ENCODE results near the gene OR6B2. TPM values are rescaled to one million over a fixed set of nuclear protein-coding genes. Genes with fewer than 3 reads are reported as not detected.

OR6B2 gene
- total RNA-seq = not detected
- polyA plus RNA-seq = not detected
- long read RNA-seq, donor 1 = 0 reads
- long read RNA-seq, donor 2 = 0 reads
- long read RNA-seq, donor 3 = 0 reads
- long read RNA-seq, donor 4 = 0 reads
- long read RNA-seq, donor 5 = 0 reads

DNA sequence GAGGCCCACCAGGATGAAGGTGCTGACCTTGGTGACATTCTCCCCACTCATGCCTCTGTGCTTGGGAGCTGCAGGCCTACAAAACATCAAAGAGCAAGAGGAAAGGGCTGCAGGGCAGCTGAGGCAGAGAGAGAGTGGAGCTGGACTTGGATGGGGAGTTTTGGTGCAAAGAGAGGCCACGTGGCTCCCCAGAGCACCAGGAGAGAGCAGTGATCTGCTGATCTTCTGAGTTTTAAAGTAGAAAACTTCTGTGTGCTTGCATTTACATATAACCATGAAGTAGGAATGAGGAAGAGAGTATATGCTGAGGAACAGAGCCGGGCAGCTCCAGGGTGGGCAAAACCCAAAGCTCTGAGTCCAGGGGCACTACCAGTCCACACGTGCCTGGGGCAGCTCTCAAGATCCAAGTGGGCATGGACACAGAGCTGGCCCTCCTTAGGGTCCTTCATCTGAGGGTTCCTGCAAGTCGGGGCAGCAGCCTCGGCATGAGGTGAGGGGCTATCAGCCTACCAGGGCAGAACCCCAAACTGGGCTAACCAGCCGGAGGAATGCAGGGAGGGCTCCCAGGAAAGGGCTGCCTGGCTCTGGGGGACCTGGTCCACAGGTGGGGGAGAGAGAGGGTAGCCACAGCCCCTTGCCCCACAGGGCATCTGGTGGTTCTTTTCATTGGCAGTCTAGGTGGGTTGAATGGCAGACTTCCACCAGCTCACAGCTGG lies at the start of gene OR6B2:
OR6B2 (minus strand) TSS at position 51 of the 716 bp plus-strand sequence; CDS start at position 51, 0 bp downstream.
- no peak within 1 kb of the TSS for H3K27ac ChIP-seq (ENCODE audit: low read depth in 1 of 2, low read length in 1 of 2)
- H3K9me3 ChIP-seq (ENCODE audit: control insufficient read depth in 4 of 4, insufficient read depth in 3 of 4, low read length in 3 of 4) = no peaks in the 10 kb centered on the region
- WGBS, 2 donors = 68 to 77% methylated on average over 6 of the region's 6 CpGs
- H3K4me1 ChIP-seq (ENCODE audit: control insufficient read depth in 5 of 5, insufficient read depth in 5 of 5, low read length in 5 of 5) = no peaks in the 10 kb centered on the region
- ATAC-seq (ENCODE audit: insufficient read depth, low FRiP score) = no peak
- DNase-seq = no peak
- TF ChIP-seq, protein P1, sequence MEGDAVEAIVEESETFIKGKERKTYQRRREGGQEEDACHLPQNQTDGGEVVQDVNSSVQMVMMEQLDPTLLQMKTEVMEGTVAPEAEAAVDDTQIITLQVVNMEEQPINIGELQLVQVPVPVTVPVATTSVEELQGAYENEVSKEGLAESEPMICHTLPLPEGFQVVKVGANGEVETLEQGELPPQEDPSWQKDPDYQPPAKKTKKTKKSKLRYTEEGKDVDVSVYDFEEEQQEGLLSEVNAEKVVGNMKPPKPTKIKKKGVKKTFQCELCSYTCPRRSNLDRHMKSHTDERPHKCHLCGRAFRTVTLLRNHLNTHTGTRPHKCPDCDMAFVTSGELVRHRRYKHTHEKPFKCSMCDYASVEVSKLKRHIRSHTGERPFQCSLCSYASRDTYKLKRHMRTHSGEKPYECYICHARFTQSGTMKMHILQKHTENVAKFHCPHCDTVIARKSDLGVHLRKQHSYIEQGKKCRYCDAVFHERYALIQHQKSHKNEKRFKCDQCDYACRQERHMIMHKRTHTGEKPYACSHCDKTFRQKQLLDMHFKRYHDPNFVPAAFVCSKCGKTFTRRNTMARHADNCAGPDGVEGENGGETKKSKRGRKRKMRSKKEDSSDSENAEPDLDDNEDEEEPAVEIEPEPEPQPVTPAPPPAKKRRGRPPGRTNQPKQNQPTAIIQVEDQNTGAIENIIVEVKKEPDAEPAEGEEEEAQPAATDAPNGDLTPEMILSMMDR (IDR thresholded peaks at IDR 0.05; ENCODE audit: control extremely low read depth, extremely low read depth) = no peak
- no peak within 1 kb of the TSS for H3K4me3 ChIP-seq
- H3K27me3 ChIP-seq (ENCODE audit: control insufficient read depth in 3 of 3, insufficient read depth in 3 of 3, low read length in 2 of 3) = no peaks in the 10 kb centered on the region
- no peaks in the 10 kb centered on the region for H3K36me3 ChIP-seq (ENCODE audit: control insufficient read depth in 4 of 4, insufficient read depth in 4 of 4, low read length in 4 of 4)
- H3K9ac ChIP-seq (ENCODE audit: insufficient read depth in 1 of 2, low read length in 2 of 2) = no peak within 1 kb of the TSS

DNA sequence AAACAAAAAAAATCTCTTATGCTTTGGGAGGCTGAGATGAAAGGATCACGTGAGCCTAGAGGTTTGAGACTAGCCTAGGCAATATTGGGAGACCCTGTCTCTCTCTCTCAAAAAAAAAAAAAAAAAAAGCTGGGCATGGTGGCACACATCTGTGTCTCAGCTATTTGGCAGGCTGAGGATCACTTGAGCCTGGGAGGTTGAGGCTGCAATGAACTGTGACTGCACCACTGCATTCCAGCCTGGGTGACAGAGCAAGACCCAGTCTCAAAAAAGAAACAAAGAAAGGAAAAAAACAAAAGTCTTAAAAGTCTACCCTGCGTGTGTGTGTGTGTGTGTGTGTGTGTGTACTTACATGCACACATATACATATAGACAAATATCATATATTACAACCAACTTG lies 48.4 kb upstream of the OR6B2 start:
- peaks cover 0 to 8% (median 3%) of the 10 kb centered on the region in 4 donors for H3K9me3 ChIP-seq (ENCODE audit: control insufficient read depth in 4 of 4, insufficient read depth in 3 of 4, low read length in 3 of 4)
- no peaks in the 10 kb centered on the region for H3K36me3 ChIP-seq (ENCODE audit: control insufficient read depth in 4 of 4, insufficient read depth in 4 of 4, low read length in 4 of 4)
- WGBS, 2 donors = 55 to 68% methylated on average over 2 of the region's 2 CpGs
- TF ChIP-seq, protein P1 (IDR thresholded peaks at IDR 0.05; ENCODE audit: control extremely low read depth, extremely low read depth) = no peak
- DNase-seq = no peak
- no peaks in the 10 kb centered on the region for H3K4me1 ChIP-seq (ENCODE audit: control insufficient read depth in 5 of 5, insufficient read depth in 5 of 5, low read length in 5 of 5)
- no peaks in the 10 kb centered on the region for H3K27me3 ChIP-seq (ENCODE audit: control insufficient read depth in 3 of 3, insufficient read depth in 3 of 3, low read length in 2 of 3)
- no peak overlapping the region for H3K4me3 ChIP-seq
- no peak overlapping the region for H3K9ac ChIP-seq (ENCODE audit: insufficient read depth in 1 of 2, low read length in 2 of 2)
- ATAC-seq (ENCODE audit: insufficient read depth, low FRiP score) = no peak
- H3K27ac ChIP-seq (ENCODE audit: low read depth in 1 of 2, low read length in 1 of 2) = no peak overlapping the region

DNA sequence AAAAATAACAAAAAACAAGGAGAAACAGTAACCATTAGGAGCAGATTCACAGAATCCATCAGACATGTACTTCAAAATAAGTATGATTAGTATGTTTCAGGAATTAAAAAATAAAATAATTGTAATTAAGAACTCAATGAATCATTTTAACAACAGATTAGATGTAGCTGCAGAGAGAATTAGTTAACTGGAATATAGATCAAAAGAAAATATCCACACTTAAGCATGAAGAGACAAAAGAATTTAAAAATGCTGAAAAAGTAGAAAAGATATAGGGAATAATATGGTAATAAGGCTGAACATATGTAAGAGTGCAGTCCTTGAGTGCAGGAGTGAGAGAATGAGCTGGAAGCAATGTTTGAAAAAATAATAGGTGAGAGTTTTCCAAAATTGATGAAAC lies 47.2 kb upstream of the OR6B2 start:
- H3K27me3 ChIP-seq (ENCODE audit: control insufficient read depth in 3 of 3, insufficient read depth in 3 of 3, low read length in 2 of 3) = no peaks in the 10 kb centered on the region
- H3K27ac ChIP-seq (ENCODE audit: low read depth in 1 of 2, low read length in 1 of 2) = no peak overlapping the region
- H3K9ac ChIP-seq (ENCODE audit: insufficient read depth in 1 of 2, low read length in 2 of 2) = no peak overlapping the region
- no peak for DNase-seq
- no peaks in the 10 kb centered on the region for H3K36me3 ChIP-seq (ENCODE audit: control insufficient read depth in 4 of 4, insufficient read depth in 4 of 4, low read length in 4 of 4)
- H3K9me3 ChIP-seq (ENCODE audit: control insufficient read depth in 4 of 4, insufficient read depth in 3 of 4, low read length in 3 of 4) = peaks cover 0 to 8% (median 3%) of the 10 kb centered on the region in 4 donors
- TF ChIP-seq, protein P1 (IDR thresholded peaks at IDR 0.05; ENCODE audit: control extremely low read depth, extremely low read depth) = no peak
- no peaks in the 10 kb centered on the region for H3K4me1 ChIP-seq (ENCODE audit: control insufficient read depth in 5 of 5, insufficient read depth in 5 of 5, low read length in 5 of 5)
- no peak overlapping the region for H3K4me3 ChIP-seq
- no peak for ATAC-seq (ENCODE audit: insufficient read depth, low FRiP score)

Data from lung (tissue), 16 donors.